GM12892 (cell line): ENCODE results near the gene PLAAT3.

ENCODE experiments used
- POLR2A ChIP-seq: IDR thresholded peaks from 2 replicates; pipeline ENCODE4 v1.6.1; 2011; ENCODE audit warnings: low read depth, low read length, control low read depth
- POLR2AphosphoS5 ChIP-seq: IDR thresholded peaks from 2 replicates; pipeline ENCODE4 v1.6.1; 2011; ENCODE audit warnings: low read depth, low read length, control low read depth

- TF ChIP-seq POLR2A, result no peak
- TF ChIP-seq POLR2AphosphoS5, result no peak
Observed at GRCh38 chr11:63563201-63564055, 50.8 kb downstream of the PLAAT3 start, which contains the start of gene PLAAT2.
